GM12864 (cell line): Measurements from ENCODE around the gene MRPS31.

ENCODE experiments used
- DNase-seq: peaks from one replicate; pipeline ENCODE4 v3.0.0-alpha.2; 2011; ENCODE audit warnings: low read depth
- H3K4me3 ChIP-seq: 2 replicates; pipeline ENCODE4 v1.5.1; 2011; ENCODE audit warnings: mild to moderate bottlenecking, low read depth, low read length, control low read depth
- TF ChIP-seq, protein P1 (sequence below): IDR thresholded peaks from 2 replicates; pipeline ENCODE4 v1.5.1; 2011; ENCODE audit warnings: low read depth, mild to moderate bottlenecking, moderate library complexity, low read length, control low read depth, inconsistent platforms; ENCODE audit errors: missing control alignments

MRPS31 gene

DNA sequence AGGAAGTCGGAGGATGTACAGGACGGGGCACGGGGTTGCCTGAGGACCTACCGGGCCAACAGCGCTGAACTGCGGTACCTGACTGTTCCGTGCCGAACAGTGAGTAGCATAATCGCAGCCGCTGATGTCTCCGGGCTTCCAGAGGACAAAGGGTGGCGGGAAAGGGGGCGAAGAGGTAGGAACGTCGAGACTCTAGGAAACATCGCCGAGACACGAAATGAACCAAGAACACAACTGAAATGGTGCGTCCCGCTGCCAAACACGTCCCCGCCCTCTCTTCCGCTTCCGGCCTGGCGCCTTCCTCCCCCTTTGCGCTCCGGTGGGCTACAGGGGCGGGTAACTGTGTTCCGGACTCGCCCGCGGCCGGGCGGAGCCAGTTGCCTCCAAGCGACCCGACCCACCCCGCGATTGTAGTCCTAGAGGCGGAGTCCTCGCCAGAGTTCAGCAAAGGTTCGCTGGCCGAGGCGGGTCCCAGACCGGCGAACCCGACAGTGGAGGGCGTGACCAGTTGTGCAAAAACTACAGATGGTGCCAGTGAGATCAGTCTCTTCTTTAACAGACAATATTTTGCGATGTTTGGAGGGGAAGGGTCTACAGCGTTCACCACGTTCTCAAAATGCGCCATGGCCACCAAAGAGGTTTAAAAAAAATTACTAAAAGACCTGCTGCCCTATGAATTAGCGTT lies at the start of gene MRPS31:
TSS of gene MRPS31 (minus strand) at position 257 of the 685 bp plus-strand sequence. CDS start at position 203, 54 bp downstream.
- peak within 1 kb of the TSS; percentile 79 for H3K4me3 ChIP-seq
- TF ChIP-seq, protein P1, sequence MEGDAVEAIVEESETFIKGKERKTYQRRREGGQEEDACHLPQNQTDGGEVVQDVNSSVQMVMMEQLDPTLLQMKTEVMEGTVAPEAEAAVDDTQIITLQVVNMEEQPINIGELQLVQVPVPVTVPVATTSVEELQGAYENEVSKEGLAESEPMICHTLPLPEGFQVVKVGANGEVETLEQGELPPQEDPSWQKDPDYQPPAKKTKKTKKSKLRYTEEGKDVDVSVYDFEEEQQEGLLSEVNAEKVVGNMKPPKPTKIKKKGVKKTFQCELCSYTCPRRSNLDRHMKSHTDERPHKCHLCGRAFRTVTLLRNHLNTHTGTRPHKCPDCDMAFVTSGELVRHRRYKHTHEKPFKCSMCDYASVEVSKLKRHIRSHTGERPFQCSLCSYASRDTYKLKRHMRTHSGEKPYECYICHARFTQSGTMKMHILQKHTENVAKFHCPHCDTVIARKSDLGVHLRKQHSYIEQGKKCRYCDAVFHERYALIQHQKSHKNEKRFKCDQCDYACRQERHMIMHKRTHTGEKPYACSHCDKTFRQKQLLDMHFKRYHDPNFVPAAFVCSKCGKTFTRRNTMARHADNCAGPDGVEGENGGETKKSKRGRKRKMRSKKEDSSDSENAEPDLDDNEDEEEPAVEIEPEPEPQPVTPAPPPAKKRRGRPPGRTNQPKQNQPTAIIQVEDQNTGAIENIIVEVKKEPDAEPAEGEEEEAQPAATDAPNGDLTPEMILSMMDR: peak; percentile 11
- DNase-seq: peak; percentile 91

DNA sequence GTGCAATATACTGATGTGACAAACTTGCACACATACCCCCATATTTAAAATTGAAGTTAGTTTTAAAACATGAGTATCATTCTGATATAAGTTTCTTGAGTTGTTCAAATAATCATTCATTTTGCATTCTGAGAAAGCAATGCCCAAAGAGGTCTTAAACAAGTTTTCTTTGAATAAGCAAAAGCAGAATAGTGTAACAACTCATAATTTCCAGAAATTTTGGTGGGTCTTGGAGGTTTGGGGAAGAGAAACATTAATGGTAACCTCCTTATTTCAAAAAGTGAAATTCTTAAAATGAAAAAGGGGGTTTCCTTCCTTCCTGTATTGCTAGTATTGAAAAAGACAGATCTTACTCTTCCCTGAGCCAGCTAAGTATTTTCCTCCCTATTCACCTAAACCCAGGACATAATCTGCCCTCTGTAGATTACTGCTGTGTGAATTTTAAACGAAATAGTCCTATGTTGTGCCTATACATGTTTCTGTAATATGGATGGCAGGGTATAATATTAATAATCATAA lies 48.9 kb upstream of the MRPS31 start:
- TF ChIP-seq, protein P1: no peak
- DNase-seq: no peak
- H3K4me3 ChIP-seq: no peak overlapping the region

DNA sequence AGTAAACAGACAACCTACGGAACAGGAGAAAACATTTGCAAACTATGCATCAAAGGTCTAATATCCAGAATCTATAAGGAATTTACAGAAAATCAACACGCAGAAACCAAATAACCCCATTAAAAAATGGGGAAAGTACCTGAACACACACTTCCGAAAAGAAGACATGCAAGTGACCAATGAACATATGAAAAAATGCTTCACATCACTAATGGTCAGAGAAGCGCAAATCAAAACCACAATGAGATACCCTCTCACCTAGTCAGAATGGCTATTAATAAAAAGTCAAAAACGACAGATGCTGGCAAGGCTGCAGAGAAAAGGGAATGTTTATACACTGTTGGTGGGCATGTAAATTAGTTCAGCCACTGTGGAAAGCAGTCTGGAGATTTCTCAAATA lies 47.9 kb upstream of the MRPS31 start:
- DNase-seq: no peak
- no peak overlapping the region for H3K4me3 ChIP-seq
- TF ChIP-seq, protein P1: no peak

DNA sequence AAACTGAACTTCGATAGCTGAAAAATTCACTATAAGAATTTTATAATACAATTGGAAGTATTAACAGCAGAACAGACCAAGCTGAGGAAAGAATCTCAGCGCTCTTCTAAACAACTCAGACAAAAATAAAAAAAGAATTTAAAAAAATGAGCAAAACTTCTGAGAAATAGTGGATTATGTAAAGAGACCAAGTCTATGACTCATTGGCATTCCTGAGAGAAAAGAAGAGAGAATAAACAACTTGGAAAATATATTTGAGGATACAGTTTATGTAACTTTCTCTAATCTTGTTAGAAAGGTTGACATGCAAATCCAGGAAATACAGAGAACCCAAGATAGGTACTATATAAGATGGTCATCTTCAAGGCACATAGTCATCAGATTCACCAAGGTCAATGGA lies 43.8 kb upstream of the MRPS31 start:
- DNase-seq: no peak
- no peak overlapping the region for H3K4me3 ChIP-seq
- TF ChIP-seq, protein P1: no peak

DNA sequence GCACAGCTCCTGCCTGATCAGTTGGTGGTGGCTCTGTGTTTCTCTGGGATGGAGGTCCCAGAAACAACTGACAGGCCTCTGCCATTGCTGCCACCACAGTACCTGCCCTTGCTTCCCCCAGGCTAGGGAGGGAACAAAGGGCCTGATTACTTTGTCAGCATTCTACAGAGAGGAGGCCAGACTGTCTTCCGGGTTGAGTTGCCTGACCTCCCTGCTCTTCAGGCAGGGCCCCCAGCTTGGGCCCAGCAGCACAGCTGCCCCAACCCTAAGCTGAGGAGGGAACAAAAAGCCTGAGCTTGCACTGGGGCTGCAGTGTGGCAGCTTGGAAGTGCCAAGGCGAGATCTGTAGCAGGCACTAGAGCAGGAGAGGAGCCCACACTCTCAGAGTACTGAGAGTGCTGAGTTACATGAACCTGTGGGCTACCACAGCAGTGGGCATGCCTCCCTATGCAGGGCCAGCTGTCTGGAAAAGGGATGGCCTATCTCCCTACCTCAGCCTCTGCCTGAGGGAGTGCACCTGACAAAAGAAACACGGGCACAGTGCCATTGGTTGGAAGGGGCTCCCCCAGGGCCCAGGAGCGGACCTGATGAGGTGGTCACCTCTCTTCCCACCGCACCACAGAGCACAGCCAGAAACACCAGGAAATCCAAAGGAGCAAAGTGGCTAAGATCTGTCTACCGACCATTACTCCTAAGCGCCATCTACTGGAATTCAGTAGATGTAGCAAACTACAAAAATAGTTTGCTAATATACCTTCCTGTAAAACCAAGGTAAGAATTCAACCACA lies 42.9 kb upstream of the MRPS31 start:
- H3K4me3 ChIP-seq: no peak overlapping the region
- no peak for DNase-seq
- TF ChIP-seq, protein P1: peak; percentile 73

DNA sequence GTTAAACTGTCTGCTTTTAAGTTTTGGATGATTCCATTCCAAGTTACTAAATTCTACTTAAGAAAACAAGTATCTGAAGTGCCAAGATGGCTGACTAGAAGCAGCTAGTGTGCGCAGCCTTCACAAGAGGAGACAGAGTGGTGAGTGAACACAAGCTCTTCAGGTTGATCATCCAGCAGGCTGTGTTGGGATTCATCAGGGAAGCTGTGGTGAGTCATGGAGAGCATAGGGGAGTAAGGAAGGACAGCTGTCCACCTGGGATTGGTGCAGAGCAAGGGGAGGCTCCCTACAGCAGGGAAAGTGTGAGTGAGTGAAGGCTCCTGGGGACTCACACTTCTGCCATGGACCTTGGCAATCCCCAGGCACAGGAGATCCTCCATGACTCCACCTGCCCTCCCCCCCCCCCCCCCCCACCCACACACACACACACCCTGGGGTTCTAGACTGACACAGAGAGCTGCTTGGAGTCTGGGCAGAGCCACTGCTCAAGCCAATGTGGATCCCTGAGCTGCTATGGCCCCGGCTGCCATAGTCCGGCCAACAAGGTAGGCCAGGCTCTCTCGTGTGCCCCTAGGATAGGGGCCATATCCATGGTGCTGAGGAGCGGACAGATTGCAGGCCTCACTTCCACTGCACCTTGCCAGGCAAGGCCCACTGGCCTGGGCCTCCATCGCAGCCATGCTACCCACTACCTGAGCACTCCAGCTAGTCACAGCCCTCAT lies 41.9 kb upstream of the MRPS31 start:
- H3K4me3 ChIP-seq: no peak overlapping the region
- TF ChIP-seq, protein P1: no peak
- no peak for DNase-seq
